ENCODE results near the gene ZNF385B. TPM values are rescaled to one million over a fixed set of nuclear protein-coding genes. Genes with fewer than 3 reads are reported as not detected.
A peak's percentile ranks its signal among the peaks of the same experiment; 100 is the strongest.

ZNF385B gene
- total RNA-seq, 2 donors from 2014 or later = 5.3 to 18.1 TPM

GRCh38 chr2:179594268-179595112 is 266.9 kb downstream of the ZNF385B start:
- H3K4me3 Mint-ChIP-seq = no peak overlapping the region
- peaks cover 44% of the 10 kb centered on the region for H3K4me1 Mint-ChIP-seq
- no peaks in the 10 kb centered on the region for H3K27me3 ChIP-seq (ENCODE audit: control insufficient read depth, insufficient read depth, low read length, poor library complexity, severe bottlenecking)
- no peaks in the 10 kb centered on the region for H3K9me3 ChIP-seq (ENCODE audit: control insufficient read depth, low read length)
- no peak for TF ChIP-seq CTCF (conservative IDR thresholded peaks at IDR 0.05)
- no peaks in the 10 kb centered on the region for H3K36me3 ChIP-seq (ENCODE audit: control insufficient read depth, insufficient read depth, low read length)
- no peak overlapping the region for H3K9ac ChIP-seq (ENCODE audit: extremely low read depth, low read length, poor library complexity, severe bottlenecking)
- no peak overlapping the region for H3K4me3 ChIP-seq (ENCODE audit: low read length)
- no peak for DNase-seq
- 83 to 92% methylated on average over 1 of the region's 2 CpGs for WGBS, 2 experiments (ENCODE audit: insufficient coverage in 1 of 2, insufficient read length in 1 of 2)
- no peak overlapping the region for H3K27ac Mint-ChIP-seq
- no peaks in the 10 kb centered on the region for H3K9me3 Mint-ChIP-seq
- H3K36me3 Mint-ChIP-seq (ENCODE audit: low read depth) = no peaks in the 10 kb centered on the region
- H3K27ac ChIP-seq (ENCODE audit: low read depth, low read length) = no peak overlapping the region
- no peaks in the 10 kb centered on the region for H3K27me3 Mint-ChIP-seq (ENCODE audit: insufficient read depth)
- H3K4me1 ChIP-seq (ENCODE audit: control insufficient read depth, insufficient read depth, low read length) = peaks cover 8% of the 10 kb centered on the region

DNA sequence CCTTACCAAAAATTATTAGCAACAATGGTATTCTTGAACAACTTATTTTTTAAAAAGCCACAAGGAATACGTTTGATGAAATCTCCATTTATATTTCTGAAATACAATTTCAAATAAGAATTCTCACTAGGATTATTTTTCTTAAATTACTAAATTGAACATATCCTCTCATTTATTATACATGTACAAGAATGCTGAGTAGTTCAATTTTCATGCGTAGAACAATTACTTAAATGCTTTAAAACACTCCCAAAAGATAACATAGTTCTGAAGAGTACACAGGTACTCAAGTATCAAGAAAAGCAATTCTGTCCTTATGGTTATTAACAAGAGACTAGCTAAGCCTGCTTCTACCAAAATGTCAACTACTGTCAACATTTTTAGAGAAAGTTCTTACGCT is 268.1 kb downstream of the ZNF385B start:
- no peaks in the 10 kb centered on the region for H3K9me3 Mint-ChIP-seq
- Histone ChIP-seq H3K9me3 (ENCODE audit: control insufficient read depth, low read length) (no peaks in the 10 kb centered on the region), H3K4me3 (ENCODE audit: low read length) (no peak overlapping the region), H3K4me1 (ENCODE audit: control insufficient read depth, insufficient read depth, low read length) (peaks cover 8% of the 10 kb centered on the region), H3K27me3 (ENCODE audit: control insufficient read depth, insufficient read depth, low read length, poor library complexity, severe bottlenecking) (no peaks in the 10 kb centered on the region), H3K27ac (ENCODE audit: low read depth, low read length) (no peak overlapping the region), H3K9ac (ENCODE audit: extremely low read depth, low read length, poor library complexity, severe bottlenecking) (no peak overlapping the region), H3K36me3 (ENCODE audit: control insufficient read depth, insufficient read depth, low read length) (no peaks in the 10 kb centered on the region)
- no peak overlapping the region for H3K27ac Mint-ChIP-seq
- no peak for DNase-seq
- H3K36me3 Mint-ChIP-seq (ENCODE audit: low read depth) = no peaks in the 10 kb centered on the region
- no peak for TF ChIP-seq CTCF (conservative IDR thresholded peaks at IDR 0.05)
- H3K4me1 Mint-ChIP-seq = peaks cover 47% of the 10 kb centered on the region
- no peak overlapping the region for H3K4me3 Mint-ChIP-seq
- H3K27me3 Mint-ChIP-seq (ENCODE audit: insufficient read depth) = no peaks in the 10 kb centered on the region
- WGBS, 2 experiments (ENCODE audit: insufficient coverage in 1 of 2, insufficient read length in 1 of 2) = 80 to 92% methylated on average over 1 to 2 of the region's 3 CpGs

DNA sequence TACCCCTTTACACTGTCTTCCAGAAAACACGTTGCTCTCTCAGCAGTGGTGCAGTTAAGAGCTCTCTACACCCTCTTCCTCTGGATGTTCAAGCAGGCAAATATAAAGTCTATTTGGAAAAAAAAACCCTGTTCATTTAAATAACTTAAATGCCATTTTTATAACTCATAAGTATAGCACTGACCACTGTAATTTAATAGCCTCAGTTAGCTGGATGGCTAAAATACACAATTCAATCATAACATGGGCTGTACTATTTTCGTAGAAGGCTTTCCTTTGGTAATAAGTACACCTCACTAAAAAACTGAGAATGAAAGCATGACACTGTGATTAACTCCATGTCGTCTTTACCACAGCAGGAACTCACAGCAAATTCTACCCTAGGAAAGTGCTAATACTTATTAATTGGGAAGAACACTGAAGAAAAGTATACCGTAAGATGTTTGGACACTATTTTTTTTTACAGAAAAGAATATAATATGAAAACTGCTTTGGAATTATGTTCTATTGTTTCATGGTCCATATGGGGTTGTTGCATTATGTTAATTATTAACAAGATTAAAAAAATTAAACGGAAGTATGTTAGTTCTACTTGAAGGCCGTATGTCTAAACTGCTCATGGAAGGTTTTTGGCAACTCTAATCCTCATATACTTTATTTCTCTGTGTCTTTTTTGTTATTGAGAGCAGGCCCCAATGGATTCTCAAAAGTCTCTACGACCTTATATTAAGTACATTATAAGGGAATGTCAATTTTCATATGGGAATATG is 269.1 kb downstream of the ZNF385B start:
- peak overlapping the region; percentile 40 for H3K27ac Mint-ChIP-seq
- DNase-seq = no peak
- Histone ChIP-seq H3K9ac (ENCODE audit: extremely low read depth, low read length, poor library complexity, severe bottlenecking) (no peak overlapping the region), H3K36me3 (ENCODE audit: control insufficient read depth, insufficient read depth, low read length) (no peaks in the 10 kb centered on the region), H3K27ac (ENCODE audit: low read depth, low read length) (no peak overlapping the region), H3K9me3 (ENCODE audit: control insufficient read depth, low read length) (no peaks in the 10 kb centered on the region), H3K27me3 (ENCODE audit: control insufficient read depth, insufficient read depth, low read length, poor library complexity, severe bottlenecking) (no peaks in the 10 kb centered on the region), H3K4me3 (ENCODE audit: low read length) (no peak overlapping the region), H3K4me1 (ENCODE audit: control insufficient read depth, insufficient read depth, low read length) (peaks cover 8% of the 10 kb centered on the region)
- no peaks in the 10 kb centered on the region for H3K27me3 Mint-ChIP-seq (ENCODE audit: insufficient read depth)
- H3K4me1 Mint-ChIP-seq = peaks cover 47% of the 10 kb centered on the region
- H3K36me3 Mint-ChIP-seq (ENCODE audit: low read depth) = no peaks in the 10 kb centered on the region
- no peak for TF ChIP-seq CTCF (conservative IDR thresholded peaks at IDR 0.05)
- 86% methylated on average over 5 of the region's 7 CpGs; no CpG with 5 or more reads in 1 of the 2 experiments for WGBS, 2 experiments (ENCODE audit: insufficient coverage in 1 of 2, insufficient read length in 1 of 2)
- no peak overlapping the region for H3K4me3 Mint-ChIP-seq
- H3K9me3 Mint-ChIP-seq = no peaks in the 10 kb centered on the region

All from endodermal cell (in vitro differentiated cells).